H7 (cell line): ENCODE data around the gene PPFIA1. TPM values are rescaled to one million over a fixed set of nuclear protein-coding genes. Genes with fewer than 3 reads are reported as not detected.
"Not testable (repeated sequence)": the region's sequence is repeated elsewhere in the genome, so short reads cannot be mapped to it uniquely, and the experiment has no call there.

ENCODE experiments used
- DNase-seq: peaks from one replicate; pipeline ENCODE4 v3.0.0; 2012
- H3K27me3 ChIP-seq: 2 replicates; pipeline ENCODE4 v1.6.0; 2011; ENCODE audit warnings: mild to moderate bottlenecking, low read length; ENCODE audit not compliant: control insufficient read depth, insufficient read depth
- H3K36me3 ChIP-seq: replicated peaks from 2 replicates; pipeline ENCODE4 v1.5.1; 2011; ENCODE audit warnings: low read length; ENCODE audit not compliant: control insufficient read depth, insufficient read depth
- H3K4me3 ChIP-seq: 2 replicates; pipeline ENCODE4 v1.5.1; 2011; ENCODE audit warnings: low read depth, mild to moderate bottlenecking, control low read depth, low read length, moderate library complexity; ENCODE audit not compliant: insufficient read depth
- total RNA-seq: library from RNA; depleted of rRNA; stranded (reverse); fragments of >200 nt; shearing (Covaris generic); gene quantifications from 2 replicates; pipeline ENCODE4 v1.2.3, GENCODE V29; 2014

PPFIA1 gene
- total RNA-seq, 1 experiment from 2014 or later, result 51.5 TPM

GRCh38 chr11:70404244-70404643 is 133.8 kb downstream of the PPFIA1 start:
- no peak for DNase-seq

GRCh38 chr11:70405679-70406395 is 135.3 kb downstream of the PPFIA1 start:
- DNase-seq, result no peak
- peaks cover 37% of the 10 kb centered on the region for H3K36me3 ChIP-seq
- no peaks in the 10 kb centered on the region for H3K27me3 ChIP-seq
- no peak overlapping the region for H3K4me3 ChIP-seq

More at GRCh38 chr11:70404244-70404643, 133.8 kb downstream of the PPFIA1 start:
- H3K36me3 ChIP-seq, result peaks cover 22% of the 10 kb centered on the region
- H3K4me3 ChIP-seq, result no peak overlapping the region
- no peaks in the 10 kb centered on the region for H3K27me3 ChIP-seq

GRCh38 chr11:70407121-70407520 is 136.6 kb downstream of the PPFIA1 start:
- H3K36me3 ChIP-seq, result peaks cover 47% of the 10 kb centered on the region
- DNase-seq, result no peak
- H3K4me3 ChIP-seq, result no peak overlapping the region
- H3K27me3 ChIP-seq, result no peaks in the 10 kb centered on the region

GRCh38 chr11:70407814-70408213 is 137.3 kb downstream of the PPFIA1 start:
- H3K27me3 ChIP-seq, result no peaks in the 10 kb centered on the region
- DNase-seq, result no peak
- peaks cover 53% of the 10 kb centered on the region for H3K36me3 ChIP-seq

GRCh38 chr11:70408326-70408725 is 137.8 kb downstream of the PPFIA1 start:
- not testable (repeated sequence) for H3K4me3 ChIP-seq, DNase-seq, H3K27me3 ChIP-seq
- H3K36me3 ChIP-seq, result peaks cover 58% of the 10 kb centered on the region

More at GRCh38 chr11:70407814-70408213, 137.3 kb downstream of the PPFIA1 start:
- H3K4me3 ChIP-seq, result no peak overlapping the region

GRCh38 chr11:70409437-70409836 is 138.9 kb downstream of the PPFIA1 start:
- Histone ChIP-seq H3K4me3 (no peak overlapping the region), H3K27me3 (no peaks in the 10 kb centered on the region), H3K36me3 (peaks cover 64% of the 10 kb centered on the region)
- no peak for DNase-seq

- Histone ChIP-seq H3K27me3 (no peaks in the 10 kb centered on the region), H3K4me3 (no peak overlapping the region), H3K36me3 (peaks cover 68% of the 10 kb centered on the region)
- no peak for DNase-seq
Observed at GRCh38 chr11:70409871-70410270, 139.4 kb downstream of the PPFIA1 start.

GRCh38 chr11:70410276-70411205 is 140.1 kb downstream of the PPFIA1 start:
- Histone ChIP-seq H3K27me3 (no peaks in the 10 kb centered on the region), H3K36me3 (peaks cover 74% of the 10 kb centered on the region), H3K4me3 (no peak overlapping the region)
- DNase-seq, result no peak

- H3K36me3 ChIP-seq, result peaks cover 78% of the 10 kb centered on the region
Observed at GRCh38 chr11:70411713-70412452, 141.4 kb downstream of the PPFIA1 start.

GRCh38 chr11:70413151-70413550 is 142.7 kb downstream of the PPFIA1 start:
- Histone ChIP-seq H3K27me3 (no peaks in the 10 kb centered on the region), H3K4me3 (no peak overlapping the region), H3K36me3 (peaks cover 76% of the 10 kb centered on the region)
- DNase-seq, result no peak

More at GRCh38 chr11:70411713-70412452, 141.4 kb downstream of the PPFIA1 start:
- DNase-seq, result no peak
- no peaks in the 10 kb centered on the region for H3K27me3 ChIP-seq
- no peak overlapping the region for H3K4me3 ChIP-seq

- Histone ChIP-seq H3K4me3 (no peak overlapping the region), H3K36me3 (peaks cover 72% of the 10 kb centered on the region), H3K27me3 (no peaks in the 10 kb centered on the region)
- DNase-seq, result no peak
Observed at GRCh38 chr11:70414341-70415100, 144.0 kb downstream of the PPFIA1 start.

GRCh38 chr11:70415191-70415590 is 144.7 kb downstream of the PPFIA1 start:
- no peak for DNase-seq
- no peak overlapping the region for H3K4me3 ChIP-seq
- H3K27me3 ChIP-seq, result no peaks in the 10 kb centered on the region
- peaks cover 72% of the 10 kb centered on the region for H3K36me3 ChIP-seq

- Histone ChIP-seq H3K4me3 (no peak overlapping the region), H3K27me3 (no peaks in the 10 kb centered on the region), H3K36me3 (peaks cover 72% of the 10 kb centered on the region)
- DNase-seq, result no peak
Observed at GRCh38 chr11:70415642-70416395, 145.3 kb downstream of the PPFIA1 start.
